Measurements from ENCODE around the gene BCAP31. TPM values are rescaled to one million over a fixed set of nuclear protein-coding genes. Genes with fewer than 3 reads are reported as not detected.

The BCAP31 gene
- total and polyA plus RNA-seq, 2 of the 13 experiments (the other 11 are each of a cell fraction or from before 2014, with no cell fraction given), result 139 to 178 TPM

DNA sequence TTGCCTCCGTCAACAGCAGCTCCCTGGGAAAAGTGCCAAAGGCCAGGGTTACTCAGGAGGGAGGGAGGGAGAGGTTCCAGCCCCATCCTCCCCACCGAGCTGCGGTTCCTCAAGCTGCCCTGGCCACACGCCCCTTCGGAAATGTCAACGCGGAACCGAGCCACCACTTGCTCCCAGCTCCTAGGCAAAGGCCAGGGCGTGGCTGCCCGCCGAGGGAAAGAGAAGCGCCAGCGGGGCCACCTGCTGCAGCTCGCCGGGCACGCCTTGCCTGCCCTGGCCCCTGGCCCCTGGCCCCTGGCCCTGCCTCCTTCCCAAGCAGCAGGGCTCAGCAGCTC is 21.2 kb downstream of the BCAP31 start:
- Histone ChIP-seq H3K4me1 (ENCODE audit: insufficient read depth, low read length) (peaks cover 14% of the 10 kb centered on the region), H3K9me3 (ENCODE audit: low read length) (no peaks in the 10 kb centered on the region), H2AFZ (ENCODE audit: low read length) (no peak overlapping the region), H3K4me2 (ENCODE audit: low read depth, low read length) (no peak overlapping the region), H3K27ac (ENCODE audit: extremely low read length, insufficient read depth, low read length) (no peak overlapping the region), H4K20me1 (ENCODE audit: insufficient read depth, low read length) (0 out of 2 replicates have a peak, but pooled peaks cover 2% of the 10 kb centered on the region), H3K4me3 (replicated peaks in 1 of 3; ENCODE audit: insufficient read depth in 1 of 3, low read depth in 2 of 3, low read length in 3 of 3) (no peak overlapping the region), H3K9ac (ENCODE audit: insufficient read depth, low read depth, low read length) (no peak overlapping the region), H3K36me3 (replicated peaks in 1 of 2; ENCODE audit: control insufficient read depth in 1 of 2, insufficient read depth in 2 of 2, low read length in 2 of 2) (peaks cover 5 to 9% of the 10 kb centered on the region in 2 experiments; a peak in 3 of 5 replicates), H3K27me3 (ENCODE audit: control insufficient read depth in 1 of 2, insufficient read depth in 2 of 2, low read length in 2 of 2) (no peaks in the 10 kb centered on the region), H3K79me2 (ENCODE audit: insufficient read depth, low read length) (no peaks in the 10 kb centered on the region)
- WGBS (ENCODE audit: low lambda C conversion rate), result 98% methylated on average over 9 of the region's 16 CpGs
- intact Hi-C loops (cut with micrococcal nuclease; ENCODE audit: unreplicated experiment), result no loop called here
- 0 out of 2 replicates have a peak, but pooled peaks have one; percentile 44 for TF ChIP-seq RBFOX2 (IDR thresholded peaks at IDR 0.05; ENCODE audit: low read depth, low read length)
- TF ChIP-seq, protein P1, sequence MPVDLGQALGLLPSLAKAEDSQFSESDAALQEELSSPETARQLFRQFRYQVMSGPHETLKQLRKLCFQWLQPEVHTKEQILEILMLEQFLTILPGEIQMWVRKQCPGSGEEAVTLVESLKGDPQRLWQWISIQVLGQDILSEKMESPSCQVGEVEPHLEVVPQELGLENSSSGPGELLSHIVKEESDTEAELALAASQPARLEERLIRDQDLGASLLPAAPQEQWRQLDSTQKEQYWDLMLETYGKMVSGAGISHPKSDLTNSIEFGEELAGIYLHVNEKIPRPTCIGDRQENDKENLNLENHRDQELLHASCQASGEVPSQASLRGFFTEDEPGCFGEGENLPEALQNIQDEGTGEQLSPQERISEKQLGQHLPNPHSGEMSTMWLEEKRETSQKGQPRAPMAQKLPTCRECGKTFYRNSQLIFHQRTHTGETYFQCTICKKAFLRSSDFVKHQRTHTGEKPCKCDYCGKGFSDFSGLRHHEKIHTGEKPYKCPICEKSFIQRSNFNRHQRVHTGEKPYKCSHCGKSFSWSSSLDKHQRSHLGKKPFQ (CRISPR knock-in tag; IDR thresholded peaks at IDR 0.05; ENCODE audit: insufficient replicate concordance), result no peak
- no TSS peak for BruUV-seq (replicated peaks)
- no peak for FAIRE-seq
- ATAC-seq, result no peak
- ChIA-PET CTCF (ENCODE audit: low intra/inter-chr PET ratio, low total read pairs) (no interaction called here), POLR2A (no interaction called here)
- no peak for DNase-seq (ENCODE audit: low spot score)
- in situ Hi-C loops (cut with HindIII; ENCODE audit: extremely low pct_ligation_motif_present, low pct_unique_long_range_greater_than_20kb), result no loop called here

DNA sequence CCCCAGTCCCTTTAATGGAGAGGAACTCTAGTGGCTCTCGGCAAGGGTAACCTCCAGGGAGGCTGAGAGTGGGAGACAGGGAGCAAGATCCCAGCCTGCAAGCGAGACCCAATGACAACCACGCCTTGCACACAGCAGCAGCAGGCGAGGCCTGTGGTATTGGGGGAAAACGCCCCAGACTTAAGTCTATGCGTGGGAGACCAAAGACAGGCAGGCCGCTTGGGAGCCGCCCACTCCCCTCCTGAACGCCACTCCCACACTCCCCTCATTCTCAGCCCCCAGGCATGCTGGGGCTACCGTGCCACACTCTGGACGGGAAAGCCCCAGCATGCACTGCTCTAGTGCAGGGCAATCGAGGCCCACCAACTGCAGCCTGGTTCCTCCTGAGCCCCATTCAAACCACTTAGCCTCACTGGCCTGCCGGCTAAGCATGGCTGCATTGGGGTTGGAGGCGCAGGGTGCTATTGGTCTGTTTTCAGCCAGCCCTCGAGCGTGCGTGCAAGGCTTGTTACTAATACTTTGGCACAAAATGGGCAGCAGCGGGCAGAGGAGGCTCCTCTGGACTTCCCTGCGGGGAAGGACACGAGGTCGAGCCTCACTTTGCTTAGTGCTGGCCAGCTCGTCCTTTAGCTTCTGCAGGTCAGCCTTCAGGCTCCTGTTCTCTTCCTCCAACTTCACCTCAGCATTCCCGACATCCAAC is 21.7 kb downstream of the BCAP31 start:
- no peak overlapping the region for H2AFZ ChIP-seq (ENCODE audit: low read length)
- H3K4me3 ChIP-seq (replicated peaks in 1 of 3; ENCODE audit: insufficient read depth in 1 of 3, low read depth in 2 of 3, low read length in 3 of 3), result no peak overlapping the region
- no peaks in the 10 kb centered on the region for H3K9me3 ChIP-seq (ENCODE audit: low read length)
- H3K27me3 ChIP-seq (ENCODE audit: control insufficient read depth in 1 of 2, insufficient read depth in 2 of 2, low read length in 2 of 2), result no peaks in the 10 kb centered on the region
- intact Hi-C loops (cut with micrococcal nuclease; ENCODE audit: unreplicated experiment), result no loop called here
- H4K20me1 ChIP-seq (ENCODE audit: insufficient read depth, low read length), result 0 out of 2 replicates have a peak, but pooled peaks cover 3% of the 10 kb centered on the region
- no peaks in the 10 kb centered on the region for H3K79me2 ChIP-seq (ENCODE audit: insufficient read depth, low read length)
- H3K4me2 ChIP-seq (ENCODE audit: low read depth, low read length), result no peak overlapping the region
- FAIRE-seq (no peak), DNase-seq (ENCODE audit: low spot score) (no peak), ATAC-seq (no peak)
- ChIA-PET CTCF (ENCODE audit: low intra/inter-chr PET ratio, low total read pairs) (no interaction called here), POLR2A (no interaction called here)
- no peak for TF ChIP-seq ISX (CRISPR knock-in tag; conservative IDR thresholded peaks at IDR 0.05)
- TF ChIP-seq THYN1 (CRISPR knock-in tag; IDR thresholded peaks at IDR 0.05; ENCODE audit: borderline replicate concordance, low read depth), result no peak
- TF ChIP-seq, protein P2, sequence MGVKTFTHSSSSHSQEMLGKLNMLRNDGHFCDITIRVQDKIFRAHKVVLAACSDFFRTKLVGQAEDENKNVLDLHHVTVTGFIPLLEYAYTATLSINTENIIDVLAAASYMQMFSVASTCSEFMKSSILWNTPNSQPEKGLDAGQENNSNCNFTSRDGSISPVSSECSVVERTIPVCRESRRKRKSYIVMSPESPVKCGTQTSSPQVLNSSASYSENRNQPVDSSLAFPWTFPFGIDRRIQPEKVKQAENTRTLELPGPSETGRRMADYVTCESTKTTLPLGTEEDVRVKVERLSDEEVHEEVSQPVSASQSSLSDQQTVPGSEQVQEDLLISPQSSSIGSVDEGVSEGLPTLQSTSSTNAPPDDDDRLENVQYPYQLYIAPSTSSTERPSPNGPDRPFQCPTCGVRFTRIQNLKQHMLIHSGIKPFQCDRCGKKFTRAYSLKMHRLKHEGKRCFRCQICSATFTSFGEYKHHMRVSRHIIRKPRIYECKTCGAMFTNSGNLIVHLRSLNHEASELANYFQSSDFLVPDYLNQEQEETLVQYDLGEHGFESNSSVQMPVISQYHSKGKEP (CRISPR knock-in tag; IDR thresholded peaks at IDR 0.05), result no peak
- TF ChIP-seq, protein P3, sequence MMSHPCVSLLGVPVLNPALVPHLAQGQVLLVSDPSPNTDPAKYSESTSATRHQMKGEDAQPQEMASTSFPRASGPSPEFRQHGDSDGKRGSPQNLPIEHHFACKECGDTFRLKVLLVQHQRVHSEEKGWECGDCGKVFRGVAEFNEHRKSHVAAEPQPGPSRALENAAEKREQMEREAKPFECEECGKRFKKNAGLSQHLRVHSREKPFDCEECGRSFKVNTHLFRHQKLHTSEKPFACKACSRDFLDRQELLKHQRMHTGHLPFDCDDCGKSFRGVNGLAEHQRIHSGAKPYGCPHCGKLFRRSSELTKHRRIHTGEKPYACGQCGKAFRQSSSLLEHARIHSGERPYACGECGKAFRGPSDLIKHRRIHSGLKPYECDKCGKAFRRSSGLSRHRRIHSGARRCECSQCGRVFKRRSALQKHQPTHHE (CRISPR knock-in tag; IDR thresholded peaks at IDR 0.05; ENCODE audit: borderline replicate concordance), result no peak
- H3K27ac ChIP-seq (ENCODE audit: extremely low read length, insufficient read depth, low read length), result no peak overlapping the region
- in situ Hi-C loops (cut with HindIII; ENCODE audit: extremely low pct_ligation_motif_present, low pct_unique_long_range_greater_than_20kb), result no loop called here
- no peak overlapping the region for H3K9ac ChIP-seq (ENCODE audit: insufficient read depth, low read depth, low read length)
- peaks cover 14% of the 10 kb centered on the region for H3K4me1 ChIP-seq (ENCODE audit: insufficient read depth, low read length)
- H3K36me3 ChIP-seq (replicated peaks in 1 of 2; ENCODE audit: control insufficient read depth in 1 of 2, insufficient read depth in 2 of 2, low read length in 2 of 2), result peaks cover 5 to 9% of the 10 kb centered on the region in 2 experiments; a peak in 3 of 5 replicates
- no TSS peak for BruUV-seq (replicated peaks)
- WGBS (ENCODE audit: low lambda C conversion rate), result 100% methylated on average over 6 of the region's 23 CpGs

Data from HepG2 (cell line).